Vagina (tissue), 2 donors: Measurements from ENCODE around the gene FSTL5. TPM values are rescaled to one million over a fixed set of nuclear protein-coding genes. Genes with fewer than 3 reads are reported as not detected.

Experiments
- DNase-seq, 2 donors: peaks; one replicate each; pipeline ENCODE4 v3.0.0-alpha.2; 2017; ENCODE audit errors: extremely low spot score in 2 of 2
- H3K27ac ChIP-seq: fragments of 200-600 bp; sonication (generic); one replicate; pipeline ENCODE4 v1.5.1; 2019
- H3K27me3 ChIP-seq: fragments of 200-600 bp; sonication (generic); one replicate; pipeline ENCODE4 v1.5.1; 2019
- H3K36me3 ChIP-seq, 2 donors: fragments of 200-600 bp; sonication (generic); one replicate each; pipeline ENCODE4 v1.5.1; 2017 to 2019
- H3K4me1 ChIP-seq: fragments of 200-600 bp; sonication (generic); one replicate; pipeline ENCODE4 v1.5.1; 2019
- H3K4me3 ChIP-seq, 2 donors: fragments of 200-600 bp; sonication (generic); 1 replicate in 1 of 2; 2 replicates in 1 of 2; pipeline ENCODE4 v1.5.1; 2016 to 2019
- H3K9me3 ChIP-seq: fragments of 200-600 bp; sonication (generic); one replicate; pipeline ENCODE4 v1.5.1; 2019
- CTCF ChIP-seq, 3 experiments: fragments of 450-650 bp in 2 of 3; fragments of 200-600 bp in 1 of 3; sonication (generic) in 1 of 3; IDR thresholded peaks; one replicate each; pipeline ENCODE4 v1.5.1; 2017 to 2019; ENCODE audit warnings: antibody characterized with exemption in 3 of 3, mild to moderate bottlenecking in 2 of 3, moderate library complexity in 2 of 3
- POLR2A ChIP-seq, 2 donors: fragments of 450-650 bp; IDR thresholded peaks; one replicate each; pipeline ENCODE4 v1.6.1; 2017; ENCODE audit warnings: antibody characterized with exemption in 2 of 2, mild to moderate bottlenecking in 2 of 2, moderate library complexity in 2 of 2
- POLR2AphosphoS5 ChIP-seq, 2 donors: sonication (generic); formaldehyde crosslinking; IDR thresholded peaks; one replicate each; pipeline ENCODE4 v1.9.0; 2017; ENCODE audit warnings: antibody characterized with exemption in 2 of 2, mild to moderate bottlenecking in 2 of 2, low read depth in 1 of 2; ENCODE audit not compliant: insufficient read depth in 1 of 2
- intact Hi-C: fragments of 100-400 bp; cut with DNase I; formaldehyde crosslinking; loops from one replicate; pipeline ENCODE4 v1.15.1; 2023
- total RNA-seq: library from RNA; depleted of rRNA; stranded (reverse); fragments of >200 nt; gene quantifications from one replicate; pipeline ENCODE4 v1.2.3, GENCODE V29; 2016

The FSTL5 gene
- total RNA-seq, 1 donor from 2014 or later: 0.74 TPM

GRCh38 chr4:161680146-161680545 lies 483.7 kb downstream of the FSTL5 start:
- TF ChIP-seq CTCF (IDR thresholded peaks at IDR 0.05) (no peak), POLR2A (IDR thresholded peaks at IDR 0.05) (no peak)
- no peaks in the 10 kb centered on the region for H3K4me1 ChIP-seq
- DNase-seq: no peak
- no peak overlapping the region for H3K27ac ChIP-seq
- intact Hi-C loops: no loop called here
- no peak overlapping the region for H3K4me3 ChIP-seq
- H3K36me3 ChIP-seq: no peaks in the 10 kb centered on the region
- no peaks in the 10 kb centered on the region for H3K9me3 ChIP-seq
- H3K27me3 ChIP-seq: no peaks in the 10 kb centered on the region

- Histone ChIP-seq H3K27ac (no peak overlapping the region), H3K27me3 (no peaks in the 10 kb centered on the region), H3K4me3 (no peak overlapping the region), H3K9me3 (no peaks in the 10 kb centered on the region), H3K4me1 (no peaks in the 10 kb centered on the region), H3K36me3 (no peaks in the 10 kb centered on the region)
- DNase-seq: no peak
- intact Hi-C loops: no loop called here
- TF ChIP-seq POLR2AphosphoS5 (IDR thresholded peaks at IDR 0.05; ENCODE audit: insufficient read depth in 1 of 2, low read depth in 1 of 2) (no peak), CTCF (IDR thresholded peaks at IDR 0.05) (no peak), POLR2A (IDR thresholded peaks at IDR 0.05) (no peak)
Observed at GRCh38 chr4:161664740-161665139, 499.1 kb downstream of the FSTL5 start.

- no peak for DNase-seq
- Histone ChIP-seq H3K4me3 (no peak overlapping the region), H3K9me3 (no peaks in the 10 kb centered on the region), H3K36me3 (no peaks in the 10 kb centered on the region), H3K4me1 (no peaks in the 10 kb centered on the region), H3K27ac (no peak overlapping the region), H3K27me3 (no peaks in the 10 kb centered on the region)
- intact Hi-C loops: no loop called here
- TF ChIP-seq POLR2AphosphoS5 (IDR thresholded peaks at IDR 0.05; ENCODE audit: insufficient read depth in 1 of 2, low read depth in 1 of 2) (no peak), POLR2A (IDR thresholded peaks at IDR 0.05) (no peak), CTCF (IDR thresholded peaks at IDR 0.05) (no peak)
Observed at GRCh38 chr4:161663844-161664243, 500.0 kb downstream of the FSTL5 start.

- H3K9me3 ChIP-seq: no peaks in the 10 kb centered on the region
- intact Hi-C loops: no loop called here
- no peaks in the 10 kb centered on the region for H3K27me3 ChIP-seq
- TF ChIP-seq POLR2AphosphoS5 (IDR thresholded peaks at IDR 0.05; ENCODE audit: insufficient read depth in 1 of 2, low read depth in 1 of 2): no peak
- no peak overlapping the region for H3K27ac ChIP-seq
- no peaks in the 10 kb centered on the region for H3K4me1 ChIP-seq
- H3K36me3 ChIP-seq: no peaks in the 10 kb centered on the region
- no peak for DNase-seq
- H3K4me3 ChIP-seq: no peak overlapping the region
Observed at GRCh38 chr4:161658676-161659075, 505.1 kb downstream of the FSTL5 start.

GRCh38 chr4:161657616-161658015 lies 506.2 kb downstream of the FSTL5 start:
- Histone ChIP-seq H3K9me3 (no peaks in the 10 kb centered on the region), H3K4me3 (no peak overlapping the region), H3K27ac (no peak overlapping the region), H3K27me3 (no peaks in the 10 kb centered on the region), H3K36me3 (no peaks in the 10 kb centered on the region), H3K4me1 (no peaks in the 10 kb centered on the region)
- no peak for DNase-seq
- no peak for TF ChIP-seq CTCF (IDR thresholded peaks at IDR 0.05)
- no peak for TF ChIP-seq POLR2AphosphoS5 (IDR thresholded peaks at IDR 0.05; ENCODE audit: insufficient read depth in 1 of 2, low read depth in 1 of 2)
- no peak for TF ChIP-seq POLR2A (IDR thresholded peaks at IDR 0.05)
- intact Hi-C loops: no loop called here

GRCh38 chr4:161656594-161656993 lies 507.2 kb downstream of the FSTL5 start:
- TF ChIP-seq POLR2AphosphoS5 (IDR thresholded peaks at IDR 0.05; ENCODE audit: insufficient read depth in 1 of 2, low read depth in 1 of 2) (no peak), CTCF (IDR thresholded peaks at IDR 0.05) (no peak), POLR2A (IDR thresholded peaks at IDR 0.05) (no peak)
- H3K27ac ChIP-seq: no peak overlapping the region
- no peaks in the 10 kb centered on the region for H3K4me1 ChIP-seq
- intact Hi-C loops: no loop called here
- H3K4me3 ChIP-seq: no peak overlapping the region
- no peaks in the 10 kb centered on the region for H3K27me3 ChIP-seq
- H3K36me3 ChIP-seq: no peaks in the 10 kb centered on the region
- DNase-seq: no peak
- no peaks in the 10 kb centered on the region for H3K9me3 ChIP-seq
